HUDEP-2 (cell line): ENCODE measurements around the gene EEF1E1.
A peak's percentile ranks its signal among the peaks of the same experiment; 100 is the strongest.
"Not testable (repeated sequence)": the region's sequence is repeated elsewhere in the genome, so short reads cannot be mapped to it uniquely, and the experiment has no call there.

Experiments used
- DNase-seq, 76 experiments: peaks; one replicate each; lab custom pipeline; 2025; ENCODE audit not compliant: unreplicated experiment in 76 of 76; lab: John Stamatoyannopoulos, UW

Gene EEF1E1

GRCh38 chr6:8064638-8065518 is 37.5 kb downstream of the EEF1E1 start:
- DNase-seq = peak in 2 of 76 experiments; percentile 48 to 51

- DNase-seq = peak; percentile 72 to 99 (median 97)
Observed at GRCh38 chr6:8063761-8064637, 38.3 kb downstream of the EEF1E1 start, which contains the start of gene BLOC1S5. Gene BLOC1S5 (minus strand): TSS chr6:8064389. CDS start chr6:8064376, 13 bp downstream.

- DNase-seq = no peak
Observed at GRCh38 chr6:8061736-8062135, 40.6 kb downstream of the EEF1E1 start.

GRCh38 chr6:8060346-8060745 is 42.0 kb downstream of the EEF1E1 start:
- no peak for DNase-seq

GRCh38 chr6:8059129-8059528 is 43.2 kb downstream of the EEF1E1 start:
- DNase-seq = peak in 3 of 76 experiments; percentile 22 to 26 (median 22)

- no peak for DNase-seq
Observed at GRCh38 chr6:8057793-8058192, 44.6 kb downstream of the EEF1E1 start.

- no peak for DNase-seq
Observed at GRCh38 chr6:8057263-8057662, 45.1 kb downstream of the EEF1E1 start.

GRCh38 chr6:8054276-8054675 is 48.1 kb downstream of the EEF1E1 start:
- DNase-seq = no peak

- no peak for DNase-seq
Observed at GRCh38 chr6:8047541-8048292, 54.6 kb downstream of the EEF1E1 start.

GRCh38 chr6:8045769-8046168 is 56.6 kb downstream of the EEF1E1 start:
- not testable (repeated sequence) for DNase-seq

GRCh38 chr6:8043221-8043620 is 59.1 kb downstream of the EEF1E1 start:
- no peak for DNase-seq

- no peak for DNase-seq
Observed at GRCh38 chr6:8041913-8042583, 60.3 kb downstream of the EEF1E1 start.

- not testable (repeated sequence) for DNase-seq
Observed at GRCh38 chr6:8034107-8034506, 68.2 kb downstream of the EEF1E1 start.

GRCh38 chr6:8030920-8031319 is 71.4 kb downstream of the EEF1E1 start:
- DNase-seq = no peak
